Myocyte (in vitro differentiated cells): Measurements from ENCODE around the gene TSNAXIP1. TPM values are rescaled to one million over a fixed set of nuclear protein-coding genes. Genes with fewer than 3 reads are reported as not detected.
"Not testable (repeated sequence)": the region's sequence is repeated elsewhere in the genome, so short reads cannot be mapped to it uniquely, and the experiment has no call there.

Source experiments
- DNase-seq: peaks from one replicate; pipeline ENCODE4 v3.0.0-alpha.2; 2012; ENCODE audit warnings: low read depth
- total RNA-seq: library from RNA; depleted of rRNA; stranded (reverse); fragments of >200 nt; gene quantifications from 2 replicates; pipeline ENCODE4 v1.2.3, GENCODE V29; 2014

Gene TSNAXIP1
- total RNA-seq, 1 donor from 2014 or later: 1.1 TPM

DNA sequence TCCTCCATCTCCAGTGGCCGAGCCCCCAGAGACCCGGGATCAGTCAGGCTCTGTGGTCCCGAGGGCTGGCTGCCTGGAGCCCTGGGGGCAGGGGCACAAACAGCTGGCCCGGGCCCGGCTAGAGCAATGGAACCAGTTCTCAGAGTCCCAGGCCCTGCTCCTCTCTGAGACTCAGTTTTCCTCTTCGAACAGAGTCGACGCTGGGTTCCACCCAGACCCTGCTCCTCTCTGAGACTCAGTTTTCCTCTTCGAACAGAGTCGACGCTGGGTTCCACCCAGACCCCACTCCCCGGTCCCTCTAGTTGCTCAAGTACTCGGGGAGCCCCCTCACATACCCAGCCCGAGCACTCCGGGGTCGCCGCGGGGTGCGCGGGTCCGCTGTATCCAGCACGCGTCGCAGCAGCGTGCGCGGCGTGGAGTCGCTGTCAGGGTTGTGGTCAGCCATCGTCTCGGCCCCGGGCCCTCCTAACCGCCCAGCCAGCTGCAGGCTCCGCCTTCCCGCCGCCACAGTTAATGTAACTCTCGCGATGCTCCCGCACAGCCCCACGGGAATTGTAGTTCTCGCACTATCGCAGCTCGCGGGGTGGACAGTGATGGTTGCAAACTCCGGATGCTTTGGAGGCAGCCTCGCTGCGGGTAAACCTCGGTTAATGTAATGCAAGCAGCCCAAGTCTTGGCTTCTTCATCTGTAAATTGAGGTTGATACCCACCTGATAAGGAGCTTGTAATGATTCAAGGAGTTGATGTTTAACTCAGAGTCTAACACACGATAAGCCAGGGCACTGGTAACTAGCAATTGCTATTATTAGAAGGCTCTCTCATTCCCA, 26.9 kb downstream of the TSNAXIP1 start:
- DNase-seq: peak; percentile 94

DNA sequence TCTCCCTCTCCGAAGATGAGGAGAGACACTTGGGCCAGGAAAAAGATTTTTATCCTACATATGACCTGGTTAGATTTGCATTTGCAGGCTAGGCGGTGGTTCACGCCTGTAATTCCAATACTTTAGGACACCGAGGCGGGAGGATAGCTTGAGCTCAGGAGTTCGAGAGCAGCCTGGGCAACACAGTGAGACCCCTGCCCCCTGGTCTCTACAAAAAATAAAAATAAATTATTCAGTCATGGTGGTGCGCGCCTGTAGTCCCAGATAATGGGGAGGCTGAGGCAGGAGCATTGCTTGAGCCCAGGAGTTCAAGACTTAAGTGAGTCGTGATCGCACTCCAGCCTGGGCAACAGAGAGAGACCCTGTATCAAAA, 27.5 kb downstream of the TSNAXIP1 start:
- no peak for DNase-seq

DNA sequence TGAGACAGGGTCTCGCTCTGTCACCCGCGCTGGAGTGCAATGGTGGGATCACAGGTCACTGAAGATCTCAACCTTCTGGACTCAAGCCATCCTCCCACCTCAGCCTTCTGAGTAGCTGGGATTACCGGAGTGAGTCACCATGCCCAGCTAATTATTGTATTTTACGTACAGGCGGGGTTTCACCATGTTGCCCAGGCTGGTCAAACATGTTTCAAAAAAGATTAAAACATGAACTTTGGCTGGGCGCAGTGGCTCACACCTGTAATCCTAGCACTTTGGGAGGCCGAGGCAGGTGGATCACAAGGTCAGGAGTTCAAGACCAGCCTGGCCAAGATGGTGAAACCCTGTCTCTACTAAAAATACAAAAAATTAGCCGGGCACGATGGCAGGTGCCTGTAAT, 30.5 kb downstream of the TSNAXIP1 start:
- DNase-seq: not testable (repeated sequence)

DNA sequence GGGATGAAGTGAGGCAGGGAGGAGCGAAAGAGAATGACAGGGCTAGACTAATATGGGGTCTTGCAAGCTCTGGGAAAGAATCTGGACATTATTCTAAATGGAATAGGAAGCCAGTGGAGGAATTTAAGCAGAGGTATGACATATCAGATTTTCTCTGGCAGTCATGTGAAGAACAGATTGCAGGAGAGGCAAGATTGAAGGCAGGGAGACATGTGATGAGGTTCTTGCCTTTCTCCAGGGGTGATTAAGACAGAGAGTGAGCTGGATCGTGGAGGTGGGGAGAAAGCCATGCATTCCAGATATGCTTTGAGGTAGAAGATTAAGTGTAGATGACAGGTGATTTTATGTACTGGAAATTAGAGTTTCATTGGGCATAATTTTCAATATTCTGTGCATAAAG, 31.1 kb downstream of the TSNAXIP1 start:
- DNase-seq: no peak

DNA sequence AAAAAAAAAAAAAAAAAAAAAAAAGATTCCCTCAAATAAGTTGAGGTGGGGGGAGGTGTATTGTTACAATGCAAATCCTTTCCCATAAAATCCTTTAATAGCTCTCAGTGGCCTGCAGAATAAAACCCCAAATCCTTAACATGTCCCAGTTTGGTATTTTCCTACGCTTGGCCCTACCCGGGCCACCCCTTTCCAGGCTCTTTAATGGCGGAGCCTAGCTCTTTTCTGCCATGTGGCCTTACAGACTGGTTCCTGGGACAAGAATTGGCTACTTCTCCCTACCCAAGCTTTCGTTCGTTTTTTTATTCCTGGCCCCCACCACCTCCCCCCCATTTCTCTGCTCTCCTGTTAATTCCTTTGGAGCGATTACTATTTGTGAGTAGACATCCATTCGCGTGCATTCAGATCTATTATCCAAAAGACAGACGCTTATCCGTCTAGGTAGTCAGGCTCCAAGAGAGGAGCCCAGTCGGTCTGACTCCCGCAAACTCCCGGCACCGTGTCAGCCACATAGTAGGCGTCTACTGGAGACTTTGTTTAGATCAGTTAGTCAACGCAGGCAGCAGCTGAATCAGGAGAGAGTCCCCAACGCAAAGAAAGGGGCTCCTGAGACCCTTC, 34.6 kb downstream of the TSNAXIP1 start:
- DNase-seq: no peak

DNA sequence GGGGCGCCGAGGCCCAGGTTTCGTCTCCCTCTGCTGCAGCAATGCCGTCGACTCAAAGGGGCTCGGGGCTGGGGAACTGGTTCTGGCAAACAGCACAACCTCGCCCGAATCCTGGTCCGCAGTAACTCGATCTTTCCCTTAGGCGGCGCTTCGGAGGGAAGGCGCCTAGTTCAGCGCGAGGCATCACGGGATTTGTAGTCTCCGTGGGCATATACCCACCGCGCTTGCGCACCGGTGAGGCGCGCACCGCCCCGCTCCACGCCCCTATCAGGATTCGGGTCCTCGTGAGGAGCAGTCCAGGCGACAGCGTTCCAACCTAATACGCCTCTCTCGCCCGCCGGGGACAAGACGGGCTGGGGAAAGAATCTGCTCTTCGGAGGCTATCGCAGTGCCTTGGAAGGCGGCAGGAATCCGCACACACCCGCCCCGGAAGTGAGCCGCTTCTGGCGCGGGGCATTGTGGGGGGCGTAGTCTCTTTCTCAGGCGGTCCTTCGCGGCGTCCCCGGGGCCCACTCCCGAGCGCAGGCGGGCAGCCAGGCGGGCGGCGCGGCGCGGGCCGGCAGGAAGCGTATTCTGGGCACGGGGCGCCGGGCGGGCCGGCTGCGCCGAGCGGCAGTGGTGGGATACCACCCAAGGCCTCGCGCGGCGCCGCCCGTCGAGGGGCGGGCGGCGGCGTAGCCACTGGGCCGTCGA, 35.3 kb downstream of the TSNAXIP1 start, which contains the start of gene THAP11:
Gene THAP11 (plus strand): TSS at position 505 of the 693 bp plus-strand sequence. CDS start 235 bp downstream, outside the sequence.
- DNase-seq: peak; percentile 97

DNA sequence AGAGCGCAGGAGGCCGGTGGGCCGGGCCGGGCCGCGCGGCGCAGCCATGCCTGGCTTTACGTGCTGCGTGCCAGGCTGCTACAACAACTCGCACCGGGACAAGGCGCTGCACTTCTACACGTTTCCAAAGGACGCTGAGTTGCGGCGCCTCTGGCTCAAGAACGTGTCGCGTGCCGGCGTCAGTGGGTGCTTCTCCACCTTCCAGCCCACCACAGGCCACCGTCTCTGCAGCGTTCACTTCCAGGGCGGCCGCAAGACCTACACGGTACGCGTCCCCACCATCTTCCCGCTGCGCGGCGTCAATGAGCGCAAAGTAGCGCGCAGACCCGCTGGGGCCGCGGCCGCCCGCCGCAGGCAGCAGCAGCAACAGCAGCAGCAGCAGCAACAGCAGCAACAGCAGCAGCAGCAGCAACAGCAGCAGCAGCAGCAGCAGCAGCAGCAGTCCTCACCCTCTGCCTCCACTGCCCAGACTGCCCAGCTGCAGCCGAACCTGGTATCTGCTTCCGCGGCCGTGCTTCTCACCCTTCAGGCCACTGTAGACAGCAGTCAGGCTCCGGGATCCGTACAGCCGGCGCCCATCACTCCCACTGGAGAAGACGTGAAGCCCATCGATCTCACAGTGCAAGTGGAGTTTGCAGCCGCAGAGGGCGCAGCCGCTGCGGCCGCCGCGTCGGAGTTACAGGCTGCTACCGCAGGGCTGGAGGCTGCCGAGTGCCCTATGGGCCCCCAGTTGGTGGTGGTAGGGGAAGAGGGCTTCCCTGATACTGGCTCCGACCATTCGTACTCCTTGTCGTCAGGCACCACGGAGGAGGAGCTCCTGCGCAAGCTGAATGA, 36.0 kb downstream of the TSNAXIP1 start:
- DNase-seq: peak; percentile 45

DNA sequence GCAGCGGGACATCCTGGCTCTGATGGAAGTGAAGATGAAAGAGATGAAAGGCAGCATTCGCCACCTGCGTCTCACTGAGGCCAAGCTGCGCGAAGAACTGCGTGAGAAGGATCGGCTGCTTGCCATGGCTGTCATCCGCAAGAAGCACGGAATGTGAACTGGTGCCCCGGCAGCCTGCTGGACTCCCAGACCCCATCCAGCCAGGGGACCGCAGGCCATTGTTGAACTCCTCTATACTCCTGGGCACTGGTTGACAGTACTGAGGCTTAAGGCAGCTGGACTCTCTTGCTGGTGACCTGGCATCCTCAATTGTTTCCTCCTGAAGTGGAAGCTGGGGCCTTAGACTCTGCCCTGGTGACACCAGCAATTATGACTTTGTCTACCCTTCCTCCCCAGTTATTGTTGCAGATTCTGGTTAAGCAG, 36.7 kb downstream of the TSNAXIP1 start:
- DNase-seq: no peak

DNA sequence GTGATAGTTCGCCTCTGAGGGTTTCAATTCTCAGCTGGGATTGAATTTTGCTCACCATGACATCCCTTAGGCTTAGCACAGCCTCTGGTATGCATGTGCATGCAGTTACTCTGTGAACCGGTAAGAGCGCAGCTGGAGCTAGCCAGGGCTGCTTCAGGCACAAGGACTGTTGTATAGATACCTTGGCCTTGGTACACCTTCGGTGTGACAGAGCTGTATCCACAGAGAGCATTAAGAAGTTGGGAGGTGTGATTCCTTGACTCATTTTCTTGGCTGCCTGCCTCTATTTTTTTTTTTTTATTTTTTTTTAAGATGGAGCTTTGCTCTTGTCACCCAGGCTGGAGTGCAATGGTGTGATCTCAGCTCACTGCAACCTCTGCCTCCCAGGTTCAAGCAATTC, 37.8 kb downstream of the TSNAXIP1 start:
- DNase-seq: no peak

DNA sequence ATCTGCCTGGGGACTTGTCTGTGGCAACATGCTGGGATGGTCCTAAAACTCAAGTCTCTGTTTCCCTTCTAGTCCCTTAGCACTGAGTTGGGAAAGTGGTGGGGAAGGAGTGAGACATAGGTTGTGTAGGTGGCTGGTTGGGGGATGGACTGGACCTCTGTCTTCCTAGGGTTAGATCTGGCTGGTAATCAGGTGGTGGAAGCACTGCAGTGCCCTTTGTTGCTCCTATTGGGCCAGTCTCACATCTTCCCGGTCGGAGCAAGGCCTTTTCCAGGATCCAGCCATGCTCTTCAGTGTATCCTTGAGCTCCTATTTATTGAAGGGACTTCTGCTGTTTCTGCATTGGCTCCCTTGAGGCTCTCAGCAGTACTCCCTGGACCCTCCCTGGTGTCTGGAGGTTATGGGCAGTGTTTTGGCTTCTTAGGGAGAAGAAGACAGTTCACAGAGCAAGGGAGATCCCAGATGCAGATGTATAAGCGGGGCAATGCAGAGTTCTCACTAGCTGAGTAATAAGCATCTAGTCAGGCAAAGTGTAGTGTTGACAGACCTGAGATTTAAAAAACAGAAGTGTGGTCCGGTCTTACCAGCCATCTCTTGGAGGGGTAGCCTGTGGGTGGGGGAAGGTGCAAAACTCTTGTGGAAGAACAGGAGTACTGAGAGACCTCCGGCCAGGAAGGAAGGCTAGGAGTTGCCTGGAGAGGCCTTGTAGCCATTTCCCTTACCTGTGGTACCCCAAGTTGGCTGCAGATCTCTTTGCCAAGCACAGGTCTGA, 38.8 kb downstream of the TSNAXIP1 start:
- DNase-seq: no peak

DNA sequence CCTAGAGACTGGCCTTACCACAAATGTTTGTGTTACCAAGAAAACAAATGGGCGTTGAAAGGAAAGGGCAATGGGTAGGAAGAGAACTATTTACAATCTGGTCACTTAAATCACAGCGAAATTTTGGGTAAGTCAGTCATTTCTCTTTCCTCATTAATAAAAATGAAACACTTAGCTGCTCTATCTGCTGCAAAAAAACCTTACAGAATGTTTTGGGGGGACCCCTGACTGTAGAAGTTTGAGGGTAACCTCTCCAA, 39.3 kb downstream of the TSNAXIP1 start:
- no peak for DNase-seq

DNA sequence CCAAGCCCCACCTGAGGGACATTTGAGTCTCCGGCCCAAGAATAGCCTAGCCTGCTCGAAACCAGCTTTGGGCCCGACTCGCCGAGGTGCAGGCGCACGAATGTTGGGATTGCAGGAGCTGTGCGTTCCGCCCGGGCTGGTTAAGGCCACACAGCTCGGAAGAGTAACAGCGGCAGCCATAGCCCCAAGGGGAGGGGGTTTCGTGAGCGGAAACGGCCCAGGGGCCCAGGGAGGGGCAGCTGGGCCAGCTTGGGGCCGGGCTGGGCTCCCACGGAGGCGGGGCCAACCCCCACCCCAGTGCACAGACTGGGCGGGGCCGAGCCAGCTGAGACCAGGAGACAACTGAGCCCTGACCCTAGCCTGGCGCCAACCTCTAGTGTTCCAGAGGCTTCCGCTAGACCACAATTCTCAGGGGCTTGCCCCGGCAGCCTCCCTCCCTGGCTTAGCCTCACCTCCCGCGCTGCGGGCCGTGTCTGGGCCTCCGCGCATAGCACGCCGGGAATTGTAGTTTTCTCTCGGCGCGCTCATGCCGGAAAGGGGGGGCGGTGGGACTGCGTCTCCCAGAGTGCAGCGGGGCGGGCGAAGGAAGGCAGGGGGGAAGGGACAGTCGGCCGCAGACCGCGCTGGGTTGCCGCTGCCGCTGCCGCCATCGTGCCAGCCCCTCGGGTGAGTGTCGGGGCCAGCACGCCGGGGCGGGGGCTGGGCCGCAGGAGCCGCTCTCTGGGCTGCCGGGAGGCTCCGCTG, 39.8 kb downstream of the TSNAXIP1 start, which contains the start of gene NUTF2:
Gene NUTF2 (plus strand): TSS at position 614 of the 744 bp plus-strand sequence. CDS start 18,198 bp downstream, outside the sequence.
- DNase-seq: peak; percentile 98

DNA sequence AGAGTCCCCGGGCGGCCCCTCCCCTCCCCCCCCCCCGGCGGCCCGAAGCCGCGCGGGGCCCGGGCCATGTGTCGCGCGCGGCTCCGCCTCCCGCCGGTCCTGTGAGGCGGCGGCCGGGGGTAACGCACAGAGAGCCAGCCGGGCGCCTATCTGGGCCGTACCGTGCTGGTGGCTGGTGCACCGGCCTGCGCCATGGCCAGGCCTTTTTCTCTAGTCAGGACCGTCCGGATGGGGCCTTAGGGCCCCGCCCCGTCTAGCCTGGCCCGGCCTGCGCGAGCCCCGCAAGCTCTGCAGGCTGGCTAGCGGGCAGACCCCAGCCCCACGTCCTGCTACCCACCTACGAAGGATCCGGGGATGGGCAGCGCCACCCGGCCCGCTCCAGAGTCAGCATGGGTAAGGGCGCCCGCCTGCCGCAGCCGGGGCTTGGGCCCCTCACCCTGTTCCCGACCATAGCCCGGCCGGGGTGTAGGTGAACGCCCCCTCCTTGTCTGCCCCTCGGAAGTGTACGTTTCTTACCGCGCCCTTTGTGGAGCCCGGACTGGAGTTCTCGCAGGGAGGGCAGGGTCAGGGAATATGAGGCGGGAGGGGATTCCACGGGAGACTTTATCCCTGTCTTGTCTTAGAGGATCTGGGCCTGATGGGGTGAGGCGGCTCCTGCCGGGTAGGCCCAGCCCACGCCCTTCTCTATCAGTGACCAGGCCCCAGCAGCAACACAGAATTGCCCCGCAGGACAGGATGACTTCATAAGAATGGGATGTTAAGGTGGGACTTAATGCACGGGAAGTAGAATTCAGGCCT, 40.6 kb downstream of the TSNAXIP1 start, which contains the start of gene CENPT:
Gene CENPT (minus strand): TSS at position 630 of the 798 bp plus-strand sequence. CDS start 13,834 bp downstream, outside the sequence.
- peak; percentile 40 for DNase-seq

DNA sequence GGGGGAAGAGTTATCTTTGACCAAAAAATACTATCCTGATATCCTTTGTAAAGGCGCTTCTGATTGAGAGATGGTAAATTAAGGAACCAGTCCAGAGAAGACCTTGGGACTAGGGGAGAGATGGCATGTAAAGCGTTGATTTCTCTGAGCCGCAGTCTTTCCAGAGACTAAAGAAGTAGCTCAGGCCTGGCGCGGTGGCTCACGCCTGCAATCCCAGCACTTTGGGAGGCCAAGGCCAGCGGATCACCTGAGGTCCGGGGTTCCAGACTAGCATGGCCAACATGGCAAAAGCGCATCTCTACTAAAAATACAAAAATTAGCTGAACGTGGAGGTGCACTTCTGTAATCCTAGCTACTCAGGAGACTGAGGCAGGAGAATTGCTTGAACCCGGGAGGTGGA, 41.4 kb downstream of the TSNAXIP1 start:
- DNase-seq: no peak

DNA sequence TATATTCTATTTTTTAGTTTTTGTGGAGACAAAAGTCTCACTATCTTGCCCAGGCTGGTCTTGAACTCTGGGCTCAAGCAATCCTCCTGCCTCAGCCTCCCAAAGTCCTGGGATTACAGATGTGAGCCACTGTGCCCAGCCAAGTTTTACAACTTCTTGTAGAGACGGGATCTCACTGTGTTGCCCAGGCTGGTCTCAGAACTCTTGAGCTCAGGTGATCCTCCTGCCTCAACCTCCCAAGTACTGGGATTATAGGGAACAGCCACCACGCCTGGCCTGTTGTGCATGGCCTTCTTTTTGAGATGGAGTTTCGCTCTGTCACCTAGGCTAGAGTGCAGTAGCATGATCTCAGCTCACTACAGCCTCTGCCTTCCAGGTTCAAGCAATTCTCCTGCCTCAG, 47.0 kb downstream of the TSNAXIP1 start:
- DNase-seq: no peak

DNA sequence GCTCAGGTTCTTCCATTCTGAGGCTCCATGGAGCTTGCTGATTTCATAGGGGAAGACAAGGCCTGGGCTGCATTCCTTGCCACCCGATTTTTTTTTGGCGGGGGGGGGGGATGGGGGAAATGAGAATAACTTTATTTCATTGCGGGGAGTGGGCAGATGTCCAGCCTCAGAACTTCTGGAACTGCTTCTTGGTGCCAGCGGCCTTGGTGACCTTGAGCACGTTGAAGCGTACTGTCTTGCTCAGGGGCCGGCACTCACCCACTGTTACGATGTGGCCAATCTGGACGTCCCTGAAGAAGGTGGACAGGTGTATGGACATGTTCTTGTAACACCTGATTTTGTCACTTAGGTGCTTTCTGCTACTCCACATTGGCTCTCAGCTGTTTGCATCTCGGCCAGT, 49.1 kb downstream of the TSNAXIP1 start:
- DNase-seq: no peak

DNA sequence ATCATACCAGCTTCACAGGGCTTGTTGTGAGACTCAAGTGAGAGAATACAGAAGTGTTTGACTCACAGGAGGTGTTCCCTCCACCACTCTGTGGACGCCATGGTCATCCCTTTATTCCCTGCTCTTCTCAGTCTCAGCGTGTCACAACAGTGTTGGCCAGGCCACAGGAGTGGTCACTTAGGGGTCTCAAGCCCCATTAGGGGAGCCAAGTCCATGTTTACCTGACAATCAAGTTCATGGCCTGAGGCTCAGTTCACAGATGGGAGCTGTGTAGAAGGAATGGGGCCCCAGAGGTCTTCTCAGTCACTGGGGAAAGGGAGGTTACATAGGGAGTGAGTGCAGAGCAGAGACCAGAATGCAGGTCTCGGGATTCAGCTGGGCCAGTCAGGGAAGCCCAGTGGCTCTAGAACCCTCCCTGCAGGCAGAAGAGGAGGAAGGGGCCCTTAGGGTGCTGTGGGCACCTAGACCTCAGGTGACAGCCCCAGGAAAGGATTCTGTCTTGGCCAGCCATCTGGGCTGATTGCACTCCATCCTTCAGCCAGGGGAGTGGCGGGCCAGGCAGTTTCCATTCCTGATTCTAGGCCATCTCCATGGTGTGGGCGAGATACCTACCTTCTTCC, 50.3 kb downstream of the TSNAXIP1 start:
- no peak for DNase-seq

DNA sequence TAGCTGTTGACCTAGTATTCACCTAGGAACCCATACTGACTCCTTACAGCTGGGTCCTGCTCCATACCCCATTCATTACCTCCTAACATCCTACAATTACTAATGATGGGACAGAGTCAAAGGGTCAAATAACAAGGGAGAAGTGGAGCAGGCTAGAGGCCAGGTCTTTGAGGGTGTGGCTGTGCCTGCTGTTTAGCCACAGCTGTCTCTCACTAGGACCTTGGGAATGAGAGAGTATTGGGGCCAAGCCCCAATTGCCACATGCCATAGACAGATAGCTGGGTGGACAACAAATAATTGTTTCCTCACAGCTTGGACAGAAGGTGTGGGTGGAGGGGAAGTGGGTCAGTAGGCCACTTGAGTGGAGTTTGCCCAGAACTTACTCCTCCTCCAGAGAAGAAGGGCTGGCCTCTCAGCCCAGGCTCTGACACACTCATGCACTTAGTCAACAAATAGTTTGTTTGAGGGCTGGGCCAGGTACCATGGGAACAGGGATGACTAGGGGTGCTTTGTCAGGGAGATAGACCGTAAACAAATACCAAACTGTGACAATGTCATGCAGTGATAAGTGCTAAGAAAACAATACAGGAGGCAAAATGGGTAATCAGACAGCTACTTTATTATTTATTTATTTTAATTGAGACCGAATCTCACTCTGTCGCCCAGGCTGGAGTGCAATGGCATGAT, 51.0 kb downstream of the TSNAXIP1 start:
- peak; percentile 88 for DNase-seq
